ENCODE data around the gene TCEAL9.
"Not testable (repeated sequence)": the region's sequence is repeated elsewhere in the genome, so short reads cannot be mapped to it uniquely, and the experiment has no call there.

The TCEAL9 gene

GRCh38 chrX:103376118-103376978 is 20.0 kb downstream of the TCEAL9 start, which contains the start of gene BEX3:
BEX3 (plus strand) TSS chrX:103376538; CDS start chrX:103377522, 984 bp downstream.
- DNase-seq = peak; percentile 70

- peak; percentile 56 for DNase-seq
Measured at GRCh38 chrX:103376979-103377324, 20.6 kb downstream of the TCEAL9 start.

GRCh38 chrX:103378990-103379389 is 22.7 kb downstream of the TCEAL9 start:
- no peak for DNase-seq

GRCh38 chrX:103382877-103383276 is 26.6 kb downstream of the TCEAL9 start:
- no peak for DNase-seq

GRCh38 chrX:103384672-103385071 is 28.4 kb downstream of the TCEAL9 start:
- DNase-seq = no peak

- not testable (repeated sequence) for DNase-seq
Measured at GRCh38 chrX:103385283-103385830, 29.1 kb downstream of the TCEAL9 start.

GRCh38 chrX:103386332-103386731 is 30.0 kb downstream of the TCEAL9 start:
- DNase-seq = no peak

GRCh38 chrX:103393487-103393886 is 37.2 kb downstream of the TCEAL9 start:
- DNase-seq = no peak

GRCh38 chrX:103396186-103396585 is 39.9 kb downstream of the TCEAL9 start:
- peak; percentile 19 for DNase-seq

GRCh38 chrX:103396660-103397059 is 40.4 kb downstream of the TCEAL9 start:
- DNase-seq = no peak

GRCh38 chrX:103397707-103398106 is 41.4 kb downstream of the TCEAL9 start:
- DNase-seq = no peak

- peak; percentile 80 for DNase-seq
Measured at GRCh38 chrX:103398421-103398864, 42.1 kb downstream of the TCEAL9 start.

GRCh38 chrX:103399744-103400143 is 43.4 kb downstream of the TCEAL9 start:
- no peak for DNase-seq

GRCh38 chrX:103400931-103401330 is 44.6 kb downstream of the TCEAL9 start:
- DNase-seq = no peak

GRCh38 chrX:103404231-103405008 is 48.1 kb downstream of the TCEAL9 start:
- peak; percentile 82 for DNase-seq

GRCh38 chrX:103405009-103405333 is 48.7 kb downstream of the TCEAL9 start:
- DNase-seq = no peak

GRCh38 chrX:103406256-103406655 is 50.0 kb downstream of the TCEAL9 start:
- no peak for DNase-seq

GRCh38 chrX:103407776-103408175 is 51.5 kb downstream of the TCEAL9 start:
- DNase-seq = no peak

Data from fibroblast of skin of abdomen (primary cell).